Measurements from ENCODE around the gene IL1R1. TPM values are rescaled to one million over a fixed set of nuclear protein-coding genes. Genes with fewer than 3 reads are reported as not detected.

IL1R1 gene
- polyA plus RNA-seq, 3 donors: 20.6 to 285 (median 128) TPM

- H3K27ac ChIP-seq (ENCODE audit: low read depth, low read length): no peak overlapping the region
- 94 to 95% (median 94%) methylated on average over 1 of the region's 1 CpG for WGBS, 3 donors
Measured at GRCh38 chr2:102184568-102184967, 42.0 kb downstream of the IL1R1 start.

GRCh38 chr2:102185347-102185746 is 42.8 kb downstream of the IL1R1 start:
- H3K27ac ChIP-seq (ENCODE audit: low read depth, low read length): no peak overlapping the region
- 9 to 14% (median 12%) methylated on average over 2 of the region's 2 CpGs for WGBS, 3 donors

GRCh38 chr2:102186791-102187495 is 44.4 kb downstream of the IL1R1 start, which contains the start of gene IL1RL2:
Gene IL1RL2, plus strand, starts transcription at chr2:102187023. Its CDS starts 845 bp downstream, at chr2:102187868.
- 47 to 79% (median 53%) methylated on average over 32 to 36 of the region's 36 CpGs for WGBS, 3 donors
- no peak within 1 kb of the TSS for H3K27ac ChIP-seq (ENCODE audit: low read depth, low read length)

GRCh38 chr2:102187496-102188150 is 45.1 kb downstream of the IL1R1 start:
- 13 to 31% (median 20%) methylated on average over 42 to 50 of the region's 50 CpGs for WGBS, 3 donors
- no peak overlapping the region for H3K27ac ChIP-seq (ENCODE audit: low read depth, low read length)

- 42 to 93% (median 91%) methylated on average over 10 of the region's 10 CpGs for WGBS, 3 donors
- H3K27ac ChIP-seq (ENCODE audit: low read depth, low read length): no peak overlapping the region
Measured at GRCh38 chr2:102190430-102191107, 48.0 kb downstream of the IL1R1 start.

DNA sequence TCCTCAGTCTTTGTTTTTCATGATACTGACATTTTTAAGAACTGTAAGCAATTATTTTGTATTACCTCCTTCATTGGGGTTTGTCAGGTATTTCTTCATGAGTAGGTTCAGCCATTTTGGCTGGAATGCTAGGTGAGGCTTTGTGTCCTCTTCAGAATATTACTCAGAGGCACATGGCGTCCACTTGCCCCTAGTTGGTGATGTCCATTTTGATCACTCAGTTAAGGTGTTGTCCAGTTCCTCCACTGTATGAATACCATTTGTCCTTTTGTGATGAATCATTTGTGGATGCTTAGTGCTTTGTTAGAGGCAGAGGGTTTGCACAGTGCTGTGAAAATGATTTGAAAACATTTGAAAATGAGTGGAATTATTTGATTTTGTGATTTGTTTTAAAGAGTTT is 49.0 kb downstream of the IL1R1 start:
- WGBS, 3 donors: 94 to 100% (median 97%) methylated on average over 1 of the region's 1 CpG
- no peak overlapping the region for H3K27ac ChIP-seq (ENCODE audit: low read depth, low read length)

- no peak overlapping the region for H3K27ac ChIP-seq (ENCODE audit: low read depth, low read length)
- WGBS, 3 donors: 89 to 93% (median 91%) methylated on average over 1 of the region's 1 CpG
Measured at GRCh38 chr2:102193074-102193473, 50.5 kb downstream of the IL1R1 start.

- H3K27ac ChIP-seq (ENCODE audit: low read depth, low read length): no peak overlapping the region
- 66 to 81% (median 78%) methylated on average over 5 of the region's 5 CpGs for WGBS, 3 donors
Measured at GRCh38 chr2:102194609-102195268, 52.2 kb downstream of the IL1R1 start.

GRCh38 chr2:102197389-102198137 is 55.0 kb downstream of the IL1R1 start:
- no peak overlapping the region for H3K27ac ChIP-seq (ENCODE audit: low read depth, low read length)
- 70 to 84% (median 84%) methylated on average over 5 of the region's 5 CpGs for WGBS, 3 donors

GRCh38 chr2:102200539-102200938 is 58.0 kb downstream of the IL1R1 start:
- no peak overlapping the region for H3K27ac ChIP-seq (ENCODE audit: low read depth, low read length)

GRCh38 chr2:102204638-102205037 is 62.1 kb downstream of the IL1R1 start:
- no peak overlapping the region for H3K27ac ChIP-seq (ENCODE audit: low read depth, low read length)

More at GRCh38 chr2:102200539-102200938, 58.0 kb downstream of the IL1R1 start:
- WGBS, 3 donors: 98 to 100% (median 100%) methylated on average over 1 of the region's 1 CpG

DNA sequence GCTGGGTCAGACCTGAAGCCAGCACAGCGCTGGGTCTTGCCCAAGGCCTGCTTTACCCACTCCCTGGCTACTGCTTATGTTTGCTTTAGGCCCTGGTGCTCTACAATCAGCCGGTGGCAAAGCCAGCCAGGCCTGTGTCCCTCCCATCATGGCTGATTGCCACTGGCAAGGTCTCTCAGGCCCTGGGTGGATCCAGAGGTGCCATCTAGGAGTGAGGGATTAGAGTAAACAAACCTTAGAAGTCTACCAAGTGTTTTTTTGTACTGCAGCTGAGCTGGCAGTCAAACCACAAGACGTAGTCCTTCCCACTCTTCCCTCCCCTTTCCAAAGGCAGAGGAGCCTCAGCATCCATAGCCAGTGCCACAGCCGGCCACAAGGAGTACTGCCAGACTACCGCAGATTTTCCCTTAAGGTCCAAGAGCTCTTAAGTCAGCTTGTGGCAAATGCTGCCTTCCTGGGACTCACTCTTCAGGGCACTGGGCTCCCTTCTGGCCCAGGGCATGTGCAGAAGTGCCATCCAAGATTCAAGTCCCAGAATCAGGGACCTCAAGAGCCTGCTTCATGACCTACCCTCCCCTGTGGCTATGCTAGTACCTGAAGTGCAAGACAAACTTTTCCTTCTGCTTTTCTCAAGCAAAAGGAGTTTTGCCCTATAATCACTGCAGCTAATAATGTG is 64.3 kb downstream of the IL1R1 start:
- no peak overlapping the region for H3K27ac ChIP-seq (ENCODE audit: low read depth, low read length)
- WGBS, 3 donors: 52 to 94% (median 70%) methylated on average over 5 of the region's 5 CpGs

GRCh38 chr2:102208774-102209173 is 66.2 kb downstream of the IL1R1 start:
- H3K27ac ChIP-seq (ENCODE audit: low read depth, low read length): no peak overlapping the region

DNA sequence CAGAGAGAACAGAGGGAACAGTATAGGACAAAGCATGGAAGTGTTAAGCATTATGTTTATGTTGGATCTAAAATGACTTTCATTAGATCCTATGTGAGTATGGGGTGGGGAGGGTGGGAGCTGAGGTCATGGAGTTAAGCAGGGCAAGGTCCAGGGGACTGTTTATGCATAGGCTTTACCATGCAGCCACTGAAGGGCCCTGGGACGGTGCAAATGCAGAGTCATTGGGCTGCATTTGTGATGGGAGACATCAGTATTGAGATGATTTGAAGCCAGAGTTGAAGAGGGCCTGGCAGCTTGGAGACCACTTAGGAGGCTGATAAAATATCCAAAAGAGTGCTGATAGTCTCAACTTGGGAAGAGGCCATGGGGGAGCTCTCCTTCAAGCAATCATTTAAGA is 66.9 kb downstream of the IL1R1 start:
- WGBS, 3 donors: 0 to 92% (median 89%) methylated on average over 1 of the region's 1 CpG
- H3K27ac ChIP-seq (ENCODE audit: low read depth, low read length): no peak overlapping the region

GRCh38 chr2:102217032-102217431 is 74.5 kb downstream of the IL1R1 start:
- H3K27ac ChIP-seq (ENCODE audit: low read depth, low read length): no peak overlapping the region

DNA sequence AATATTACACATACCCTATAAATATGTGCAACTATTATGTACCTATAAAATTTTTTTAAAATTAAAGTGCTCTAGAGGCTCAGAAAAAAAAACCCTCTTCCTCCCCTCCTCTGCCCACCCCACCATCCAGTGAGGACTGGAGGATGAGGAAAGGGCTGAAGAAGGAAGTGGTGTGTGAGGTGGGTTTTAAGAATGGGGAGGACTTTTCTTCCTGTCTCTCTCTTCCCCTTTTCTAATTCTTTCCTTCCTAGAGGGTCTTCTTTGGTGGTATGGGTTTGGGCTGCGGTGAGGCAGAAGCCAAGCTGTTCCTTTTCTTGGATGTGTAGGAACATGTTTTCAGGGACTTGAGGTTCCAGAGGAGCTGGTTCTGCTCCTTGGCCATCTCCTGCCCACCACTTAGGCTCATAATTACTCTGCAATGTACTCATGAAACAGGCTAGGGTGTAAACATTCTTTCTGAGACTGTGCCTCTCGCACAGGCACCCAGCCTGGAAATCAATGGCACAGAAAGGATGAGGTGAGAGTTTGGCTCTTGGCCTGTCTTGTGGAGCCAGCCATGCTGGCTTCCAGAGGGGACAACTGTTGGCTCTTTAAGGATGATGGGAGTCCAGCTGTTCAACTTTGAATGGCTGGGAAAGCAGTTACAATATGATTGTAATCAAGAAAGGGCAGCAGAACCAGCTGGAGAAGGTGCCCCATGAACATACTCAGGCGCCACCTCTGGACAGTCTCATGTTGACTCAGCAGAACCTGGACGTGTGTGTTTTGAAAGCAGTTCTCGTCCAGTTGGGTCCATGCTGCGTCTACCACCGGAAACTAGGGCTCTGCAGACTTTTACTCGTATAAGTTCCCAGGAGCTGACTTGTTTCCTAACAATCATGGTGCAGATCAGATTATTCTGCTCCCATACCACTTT is 82.5 kb downstream of the IL1R1 start:
- H3K27ac ChIP-seq (ENCODE audit: low read depth, low read length): no peak overlapping the region
- WGBS, 3 donors: 68 to 82% (median 76%) methylated on average over 8 of the region's 8 CpGs

DNA sequence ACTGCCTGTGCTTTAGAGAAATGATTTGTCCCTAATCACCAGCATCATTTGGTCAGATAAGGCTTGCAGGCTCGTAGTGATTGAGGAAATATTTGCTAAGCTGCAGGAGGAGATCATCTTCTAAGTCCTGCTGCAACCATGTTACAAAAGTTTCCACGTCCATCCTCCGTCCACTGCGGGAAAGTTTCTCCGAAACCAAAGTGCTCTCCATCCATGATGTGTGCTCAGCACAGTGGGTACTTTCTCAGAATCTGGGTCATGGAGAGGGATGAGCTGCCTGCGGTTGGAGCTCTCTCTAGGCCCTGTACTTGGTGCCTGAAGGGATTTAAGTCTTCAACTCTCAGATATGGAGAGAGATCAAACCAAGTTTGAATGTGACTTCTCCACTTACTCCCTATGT is 83.6 kb downstream of the IL1R1 start:
- WGBS, 3 donors: 90 to 92% (median 92%) methylated on average over 6 of the region's 6 CpGs
- H3K27ac ChIP-seq (ENCODE audit: low read depth, low read length): no peak overlapping the region

All from adipose tissue (tissue), 3 donors.